Loucy (cell line): ENCODE data around the gene ITGB1.
"Not testable (repeated sequence)": the region's sequence is repeated elsewhere in the genome, so short reads cannot be mapped to it uniquely, and the experiment has no call there.

Experiments
- H2AFZ ChIP-seq: fragments of 200-600 bp; sonication (generic); 2 replicates; pipeline ENCODE4 v1.6.0; 2016; ENCODE audit warnings: antibody characterized with exemption, mild to moderate bottlenecking, low read length, moderate library complexity
- H3F3A ChIP-seq: fragments of 200-600 bp; 2 replicates; pipeline ENCODE4 v1.6.0; 2016; ENCODE audit warnings: antibody characterized with exemption, low read depth, mild to moderate bottlenecking
- H3K27me3 ChIP-seq: fragments of 200-600 bp; sonication (generic); 2 replicates; pipeline ENCODE4 v1.6.1; 2014; ENCODE audit warnings: low read length, mild to moderate bottlenecking; ENCODE audit not compliant: insufficient read depth, poor library complexity, severe bottlenecking
- H3K36me3 ChIP-seq: fragments of 200-600 bp; sonication (generic); 2 replicates; pipeline ENCODE4 v1.6.1; 2016; ENCODE audit warnings: low read length; ENCODE audit not compliant: insufficient read depth
- H3K4me1 ChIP-seq: fragments of 200-600 bp; sonication (generic); 2 replicates; pipeline ENCODE4 v1.5.1; 2014; ENCODE audit warnings: low read length, mild to moderate bottlenecking; ENCODE audit not compliant: insufficient read depth, poor library complexity, severe bottlenecking
- H3K4me2 ChIP-seq: fragments of 200-600 bp; sonication (generic); 2 replicates; pipeline ENCODE4 v1.6.0; 2014; ENCODE audit warnings: antibody characterized with exemption, low read length, low read depth, mild to moderate bottlenecking; ENCODE audit not compliant: poor library complexity, severe bottlenecking
- H3K4me3 ChIP-seq: fragments of 200-600 bp; sonication (generic); 2 replicates; pipeline ENCODE4 v1.5.1; 2014; ENCODE audit warnings: low read length, mild to moderate bottlenecking, mixed read lengths; ENCODE audit not compliant: poor library complexity, severe bottlenecking
- H3K79me2 ChIP-seq: fragments of 200-600 bp; sonication (generic); 2 replicates; pipeline ENCODE4 v1.6.1; 2014; ENCODE audit warnings: low read length; ENCODE audit not compliant: insufficient read depth
- H3K9ac ChIP-seq: fragments of 200-600 bp; sonication (generic); 2 replicates; pipeline ENCODE4 v1.6.0; 2014; ENCODE audit warnings: mild to moderate bottlenecking, low read depth, low read length, moderate library complexity; ENCODE audit not compliant: poor library complexity, severe bottlenecking
- H3K9me2 ChIP-seq: fragments of 200-600 bp; sonication (generic); replicated peaks from 2 replicates; pipeline ENCODE4 v1.6.1; 2016; ENCODE audit warnings: low read depth, low read length, mixed read lengths
- H3K9me3 ChIP-seq: fragments of 200-600 bp; sonication (generic); 2 replicates; pipeline ENCODE4 v1.6.1; 2014; ENCODE audit warnings: mild to moderate bottlenecking, antibody characterized with exemption, low read length, low read depth; ENCODE audit not compliant: insufficient read depth
- H4K20me1 ChIP-seq: fragments of 200-600 bp; sonication (generic); 2 replicates; pipeline ENCODE4 v1.6.0; 2014; ENCODE audit warnings: antibody characterized with exemption, low read length, mild to moderate bottlenecking; ENCODE audit not compliant: insufficient read depth, poor library complexity, severe bottlenecking
- CTCF ChIP-seq: fragments of 200-600 bp; sonication (generic); conservative IDR thresholded peaks from 2 replicates; pipeline ENCODE4 v1.5.1; 2014; ENCODE audit warnings: mild to moderate bottlenecking, antibody characterized with exemption, low read length
- EZH2phosphoT487 ChIP-seq: fragments of 200-600 bp; IDR thresholded peaks from 2 replicates; pipeline ENCODE4 v1.6.1; 2018; ENCODE audit warnings: antibody characterized with exemption, mild to moderate bottlenecking, moderate library complexity, borderline replicate concordance

The ITGB1 gene

DNA sequence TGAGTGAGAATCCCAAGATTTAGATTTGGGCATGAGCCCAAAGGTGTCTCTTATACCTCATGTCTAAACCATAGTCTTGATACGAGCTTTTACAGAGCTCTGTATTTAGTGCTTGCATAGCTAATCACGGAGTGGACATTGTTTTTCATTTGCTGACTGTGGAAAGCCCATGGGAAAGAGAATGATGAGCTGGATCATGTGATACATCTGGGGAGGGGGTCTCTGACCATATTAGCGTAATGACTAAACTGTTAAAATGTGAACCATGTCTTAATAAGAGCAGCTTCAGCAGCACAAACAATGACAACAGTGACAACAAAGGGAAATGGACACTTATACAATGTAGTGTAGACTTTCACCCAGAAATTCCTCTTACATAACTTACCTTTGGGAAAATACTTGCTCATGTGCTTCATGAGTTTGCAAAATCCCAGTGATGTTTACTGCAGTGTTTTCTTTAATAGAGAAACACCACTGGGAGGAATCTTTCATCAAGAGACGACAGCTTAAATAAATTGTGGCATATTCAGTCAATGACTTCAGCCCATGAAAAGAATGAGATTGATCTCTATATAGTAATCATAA lies 44.0 kb upstream of the ITGB1 start:
- H3K9me3 ChIP-seq = no peaks in the 10 kb centered on the region
- no peaks in the 10 kb centered on the region for H3K79me2 ChIP-seq
- no peak overlapping the region for H2AFZ ChIP-seq
- no peaks in the 10 kb centered on the region for H3K36me3 ChIP-seq
- no peak overlapping the region for H3K4me2 ChIP-seq
- H3K27me3 ChIP-seq = no peaks in the 10 kb centered on the region
- H3F3A ChIP-seq = no peaks in the 10 kb centered on the region
- H3K9me2 ChIP-seq = no peaks in the 10 kb centered on the region
- no peak overlapping the region for H3K9ac ChIP-seq
- H3K4me1 ChIP-seq = peaks cover 12% of the 10 kb centered on the region
- H4K20me1 ChIP-seq = no peaks in the 10 kb centered on the region
- TF ChIP-seq CTCF = no peak
- no peak for TF ChIP-seq EZH2phosphoT487
- H3K4me3 ChIP-seq = no peak overlapping the region

- not testable (repeated sequence) for H3K36me3 ChIP-seq, H3K9ac ChIP-seq, H3K4me3 ChIP-seq, H3K9me3 ChIP-seq, H3F3A ChIP-seq, H4K20me1 ChIP-seq, H3K9me2 ChIP-seq, H3K79me2 ChIP-seq, H3K4me2 ChIP-seq, H3K27me3 ChIP-seq, H2AFZ ChIP-seq
- peaks cover 16% of the 10 kb centered on the region for H3K4me1 ChIP-seq
Measured at GRCh38 chr10:32998060-32998581, 40.1 kb upstream of the ITGB1 start.

- TF ChIP-seq CTCF = no peak
- TF ChIP-seq EZH2phosphoT487 = no peak
- Histone ChIP-seq H3K4me1 (peaks cover 16% of the 10 kb centered on the region), H3K4me3 (no peak overlapping the region), H4K20me1 (no peaks in the 10 kb centered on the region), H3K9ac (no peak overlapping the region), H3K79me2 (no peaks in the 10 kb centered on the region), H3K9me2 (no peaks in the 10 kb centered on the region), H3K4me2 (no peak overlapping the region), H2AFZ (peak overlapping the region; percentile 54; the same call in 1 of the 2 replicates), H3K36me3 (no peaks in the 10 kb centered on the region), H3F3A (0 out of 2 replicates have a peak, but pooled peaks cover 4% of the 10 kb centered on the region), H3K27me3 (no peaks in the 10 kb centered on the region), H3K9me3 (no peaks in the 10 kb centered on the region)
Measured at GRCh38 chr10:32995751-32996150, 37.7 kb upstream of the ITGB1 start.

DNA sequence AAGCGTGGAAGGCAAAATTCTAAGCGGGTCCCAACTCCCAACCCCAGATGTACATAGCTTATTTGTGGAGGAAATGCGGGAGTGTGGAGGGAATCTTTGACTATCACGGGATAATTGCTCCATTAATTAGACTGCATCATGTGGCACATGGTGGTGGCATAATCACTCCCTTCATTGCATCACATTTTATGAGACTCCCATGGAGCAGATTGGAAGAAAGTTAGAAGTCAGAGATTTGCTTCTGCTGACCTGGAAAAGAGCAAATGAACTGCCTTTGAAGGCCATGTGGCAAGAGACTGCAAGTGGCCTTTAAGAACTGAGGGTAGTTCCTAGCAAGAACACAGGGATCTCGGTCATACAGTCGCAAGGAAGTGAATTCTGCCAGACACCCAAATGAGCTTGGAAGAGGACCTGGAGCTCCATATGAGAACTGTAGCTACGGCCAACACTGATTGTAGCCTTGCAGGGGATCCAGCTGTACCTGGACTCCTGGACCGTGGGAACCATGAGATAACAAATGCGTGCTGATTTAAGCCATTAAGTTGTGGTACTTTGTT lies 37.1 kb upstream of the ITGB1 start:
- no peak overlapping the region for H3K4me3 ChIP-seq
- H4K20me1 ChIP-seq = no peaks in the 10 kb centered on the region
- no peak overlapping the region for H3K4me2 ChIP-seq

More for the DNA sequence above, 37.1 kb upstream of the ITGB1 start:
- no peaks in the 10 kb centered on the region for H3K9me2 ChIP-seq
- H3K36me3 ChIP-seq = no peaks in the 10 kb centered on the region
- H2AFZ ChIP-seq = peak overlapping the region; percentile 54; the same call in 1 of the 2 replicates
- no peak overlapping the region for H3K9ac ChIP-seq
- H3K79me2 ChIP-seq = no peaks in the 10 kb centered on the region
- H3K27me3 ChIP-seq = no peaks in the 10 kb centered on the region
- no peak for TF ChIP-seq EZH2phosphoT487
- TF ChIP-seq CTCF = no peak
- 0 out of 2 replicates have a peak, but pooled peaks cover 4% of the 10 kb centered on the region for H3F3A ChIP-seq
- no peaks in the 10 kb centered on the region for H3K9me3 ChIP-seq
- H3K4me1 ChIP-seq = peaks cover 16% of the 10 kb centered on the region
